ENCODE measurements around the gene PNPLA1.

PNPLA1 gene

DNA sequence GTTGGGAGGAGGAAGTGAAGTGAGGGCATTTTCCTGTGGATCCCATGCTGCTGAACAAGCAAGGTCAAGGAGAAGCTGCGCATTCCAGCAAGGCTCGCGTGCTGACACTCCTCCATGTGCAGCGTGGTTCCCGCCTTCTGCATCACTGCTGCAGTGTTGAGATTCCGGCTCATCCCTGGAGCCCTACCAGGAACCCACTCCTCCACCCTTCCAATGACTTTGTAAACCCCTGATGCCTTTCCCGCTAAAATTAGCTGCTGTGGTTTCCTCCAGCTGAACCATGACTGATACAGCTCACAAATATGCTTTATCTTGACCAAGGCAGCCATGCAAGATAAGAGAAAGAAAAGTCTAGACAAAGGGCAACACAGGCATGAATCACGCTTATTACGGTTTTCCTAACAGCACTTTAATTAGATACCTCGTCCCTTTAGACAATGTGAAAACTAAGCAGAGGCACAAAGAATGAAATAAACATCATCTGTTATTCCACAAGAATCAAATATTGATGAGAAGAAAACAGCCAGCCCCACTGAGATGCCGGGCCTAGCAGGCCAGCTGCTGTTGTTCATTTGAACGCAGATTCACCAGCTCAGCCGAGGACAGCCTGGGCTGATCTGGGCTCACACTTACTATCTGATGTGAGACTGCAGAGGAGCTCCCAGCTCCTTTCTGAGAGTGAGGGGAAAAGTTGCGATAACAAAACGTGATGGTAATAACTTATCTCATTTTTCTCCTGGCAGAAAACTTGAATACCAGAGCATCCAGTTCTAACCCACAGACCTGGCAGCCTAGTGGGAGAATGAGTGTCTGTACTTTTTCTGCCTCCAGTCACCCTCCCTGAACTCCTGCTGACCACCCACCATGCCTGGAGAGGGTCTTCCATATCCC is 81.1 kb downstream of the PNPLA1 start:
- H3K27ac ChIP-seq, result no peak overlapping the region
- DNase-seq (ENCODE audit: low read depth, low spot score), result no peak

DNA sequence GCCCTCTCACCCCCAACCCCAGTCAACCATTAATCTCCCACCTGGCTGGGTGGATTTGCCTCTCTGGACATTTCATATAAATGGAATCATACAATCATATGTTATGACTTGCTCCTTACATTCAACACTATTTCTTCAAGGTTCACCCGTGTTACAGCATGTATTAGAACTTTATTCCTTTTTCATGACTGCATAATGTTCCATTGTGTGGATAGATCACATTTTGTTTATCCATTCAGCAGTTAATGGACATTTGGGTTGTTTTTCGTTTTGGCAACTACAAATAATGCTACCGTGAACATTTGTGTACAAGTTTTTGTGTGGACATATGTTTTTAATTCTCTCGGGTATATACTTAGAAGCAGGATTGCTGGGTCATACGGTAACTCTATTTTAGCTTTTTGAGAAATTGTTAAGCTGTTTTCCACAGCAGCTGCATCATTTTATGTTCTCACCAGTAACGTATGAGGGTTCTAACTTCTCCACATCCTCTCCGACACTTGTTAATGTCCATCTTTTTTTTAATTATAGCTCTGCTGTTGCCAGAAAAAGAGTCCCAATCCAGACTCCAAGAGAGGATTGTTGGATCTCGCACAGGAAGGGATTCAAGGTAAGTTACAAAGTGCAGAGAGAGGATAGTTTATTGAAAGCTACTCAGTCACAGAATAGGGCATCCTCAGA is 82.8 kb downstream of the PNPLA1 start:
- no peak overlapping the region for H3K27ac ChIP-seq
- DNase-seq (ENCODE audit: low read depth, low spot score), result no peak

DNA sequence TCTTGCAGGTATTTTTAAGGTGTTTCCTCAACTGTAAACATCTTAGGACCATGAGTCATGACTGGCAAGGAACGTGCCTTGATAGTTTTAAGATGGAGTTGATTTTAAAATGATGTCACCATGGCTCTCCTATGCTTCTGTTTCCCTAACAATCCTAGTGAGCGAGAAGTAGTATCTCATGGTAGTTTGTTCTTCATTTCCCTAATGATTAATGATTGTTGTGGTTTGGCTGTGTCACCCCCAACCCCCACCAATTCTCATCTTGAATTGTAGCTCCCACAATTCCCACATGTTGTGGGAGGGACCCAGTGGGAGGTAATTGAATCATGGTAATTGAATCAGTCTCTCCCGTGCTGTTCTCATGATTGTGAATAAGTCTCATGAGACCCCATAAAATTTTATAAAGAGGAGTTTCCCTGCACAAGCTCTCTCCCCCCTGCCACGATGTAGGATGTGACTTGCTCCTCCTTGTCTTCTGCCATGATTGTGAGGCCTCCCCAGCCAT is 83.6 kb downstream of the PNPLA1 start:
- DNase-seq (ENCODE audit: low read depth, low spot score), result peak; percentile 51

DNA sequence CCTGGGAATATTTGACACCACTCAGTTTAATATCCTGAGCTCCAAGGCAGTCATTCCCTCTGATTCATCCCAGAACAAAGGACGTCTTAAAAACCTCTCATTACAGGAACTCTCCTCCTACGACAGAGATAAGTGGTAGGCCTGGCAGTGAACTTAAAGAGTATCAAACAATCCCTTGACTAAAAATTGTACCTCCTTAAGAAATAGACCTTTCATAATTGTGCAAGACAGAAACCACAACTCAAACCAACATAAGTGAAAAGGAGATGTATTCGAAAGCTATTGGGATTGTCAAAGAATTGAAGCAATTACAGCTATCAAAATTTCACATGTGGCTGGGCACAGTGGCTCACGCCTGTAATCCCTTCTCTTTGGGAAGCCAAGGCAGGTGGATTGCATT is 86.0 kb downstream of the PNPLA1 start:
- no peak for DNase-seq (ENCODE audit: low read depth, low spot score)
- no peak overlapping the region for H3K27ac ChIP-seq

More for the DNA sequence above, 83.6 kb downstream of the PNPLA1 start:
- H3K27ac ChIP-seq, result no peak overlapping the region

DNA sequence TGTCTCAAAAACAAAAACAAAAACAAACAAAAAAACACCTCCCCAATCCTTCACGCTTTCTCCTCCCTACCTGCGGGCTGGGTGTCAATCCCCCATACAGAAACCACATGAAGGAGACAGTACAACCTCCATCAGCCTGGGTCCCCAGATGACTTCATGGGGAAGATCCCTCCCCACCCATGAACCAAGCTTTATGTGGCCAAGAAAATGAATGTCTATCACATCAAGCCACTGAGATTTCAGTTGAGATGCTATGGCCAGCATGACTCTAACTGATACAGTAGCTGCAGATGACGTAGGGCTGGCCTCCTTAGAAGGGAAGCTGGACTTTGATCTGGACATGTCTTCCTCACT is 88.0 kb downstream of the PNPLA1 start:
- H3K27ac ChIP-seq, result no peak overlapping the region
- DNase-seq (ENCODE audit: low read depth, low spot score), result no peak

All from epithelial cell of prostate (primary cell).